IMR-90 (cell line): ENCODE results near the gene MKNK2. TPM values are rescaled to one million over a fixed set of nuclear protein-coding genes. Genes with fewer than 3 reads are reported as not detected.

Experiments
- ATAC-seq: fragments of 200-7000 bp; cut with Tn5 transposase; 2 replicates; pipeline ENCODE4 v1.9.1; 2020; ENCODE audit warnings: low read depth, mild to moderate bottlenecking, moderate library complexity
- BruUV-seq: library from RNA; stranded (reverse); fragments of 400-500 nt; replicated peaks from 2 replicates; lab custom pipeline; 2021; lab: Mats Ljungman, UMichigan
- CTCF ChIA-PET: fragments of 300-600 bp; formaldehyde crosslinking; extraction: SDS; loops from one replicate; lab custom pipeline; 2021; ENCODE audit warnings: antibody characterized with exemption; lab: Yijun Ruan, JAX
- POLR2A ChIA-PET: fragments of 300-600 bp; sonication (Branson Sonifier 250); formaldehyde crosslinking; loops from one replicate; lab custom pipeline; 2022; ENCODE audit warnings: antibody characterized with exemption; ENCODE audit not compliant: unreplicated experiment; lab: Charles Lee
- DNase-seq: peaks from one replicate; pipeline ENCODE4 v3.0.0; 2013
- H2AFZ ChIP-seq: replicated peaks from 2 replicates; pipeline ENCODE3; 2013; ENCODE audit warnings: low read length, mild to moderate bottlenecking; ENCODE audit not compliant: poor library complexity
- H2AK5ac ChIP-seq: 2 replicates; pipeline ENCODE4 v1.6.1; 2013; ENCODE audit warnings: low read depth, low read length, inconsistent platforms
- H2AK9ac ChIP-seq: replicated peaks from 2 replicates; pipeline ENCODE3; 2013; ENCODE audit warnings: mild to moderate bottlenecking, low read depth, low read length, moderate library complexity; ENCODE audit not compliant: poor library complexity
- H2BK120ac ChIP-seq: 2 replicates; pipeline ENCODE4 v1.6.1; 2013; ENCODE audit warnings: low read depth, low read length, inconsistent platforms
- H2BK15ac ChIP-seq: 3 replicates; pipeline ENCODE4 v1.6.1; 2013; ENCODE audit warnings: low read depth, low read length, inconsistent platforms
- H2BK20ac ChIP-seq: 2 replicates; pipeline ENCODE4 v1.6.1; 2013; ENCODE audit warnings: low read depth, mild to moderate bottlenecking, inconsistent platforms, low read length, moderate library complexity
- H2BK5ac ChIP-seq: 2 replicates; pipeline ENCODE4 v1.6.1; 2013; ENCODE audit warnings: mild to moderate bottlenecking, low read depth, low read length, inconsistent platforms; ENCODE audit not compliant: poor library complexity, severe bottlenecking
- H3K14ac ChIP-seq: replicated peaks from 2 replicates; pipeline ENCODE4 v1.6.1; 2013; ENCODE audit warnings: low read depth, low read length, inconsistent platforms
- H3K18ac ChIP-seq: 2 replicates; pipeline ENCODE4 v1.6.1; 2013; ENCODE audit warnings: low read depth, low read length, control low read depth
- H3K23ac ChIP-seq: 2 replicates; pipeline ENCODE4 v1.6.1; 2013; ENCODE audit warnings: low read depth, low read length, inconsistent platforms
- H3K27ac ChIP-seq: 2 replicates; pipeline ENCODE4 v1.5.1; 2013; ENCODE audit warnings: mild to moderate bottlenecking, control low read depth, low read length; ENCODE audit not compliant: insufficient read depth
- H3K27me3 ChIP-seq: 2 replicates; pipeline ENCODE4 v1.6.1; 2013; ENCODE audit warnings: low read length; ENCODE audit not compliant: control insufficient read depth, insufficient read depth
- H3K36me3 ChIP-seq: 2 replicates; pipeline ENCODE4 v1.6.1; 2013; ENCODE audit warnings: low read length, mixed read lengths; ENCODE audit not compliant: control insufficient read depth, insufficient read depth
- H3K4ac ChIP-seq: 2 replicates; pipeline ENCODE4 v1.6.1; 2013; ENCODE audit warnings: low read depth, low read length, inconsistent platforms
- H3K4me1 ChIP-seq: 2 replicates; pipeline ENCODE4 v1.6.1; 2013; ENCODE audit warnings: low read length, mixed read lengths; ENCODE audit not compliant: control insufficient read depth, insufficient read depth
- H3K4me2 ChIP-seq: 2 replicates; pipeline ENCODE4 v1.6.1; 2013; ENCODE audit warnings: low read depth, mild to moderate bottlenecking, control low read depth, low read length, moderate library complexity
- H3K4me3 ChIP-seq: 2 replicates; pipeline ENCODE4 v1.5.1; 2013; ENCODE audit warnings: low read depth, mild to moderate bottlenecking, control low read depth, low read length, moderate library complexity; ENCODE audit not compliant: insufficient read depth
- H3K56ac ChIP-seq: 2 replicates; pipeline ENCODE4 v1.6.1; 2013; ENCODE audit warnings: low read length, inconsistent platforms; ENCODE audit not compliant: insufficient read depth; ENCODE audit errors: extremely low read depth
- H3K79me1 ChIP-seq, 2 experiments: 2 replicates each; pipeline ENCODE4 v1.6.1; 2013; ENCODE audit warnings: low read length in 2 of 2, inconsistent platforms in 1 of 2, low read depth in 1 of 2
- H3K9ac ChIP-seq: 2 replicates; pipeline ENCODE4 v1.6.1; 2013; ENCODE audit warnings: low read depth, low read length, control low read depth
- H3K9me1 ChIP-seq: 2 replicates; pipeline ENCODE4 v1.6.1; 2013; ENCODE audit warnings: low read length, inconsistent platforms; ENCODE audit not compliant: insufficient read depth
- H3K9me3 ChIP-seq: 2 replicates; pipeline ENCODE4 v1.6.1; 2013; ENCODE audit warnings: low read length; ENCODE audit not compliant: control insufficient read depth, insufficient read depth
- H4K20me1 ChIP-seq: 2 replicates; pipeline ENCODE4 v1.6.1; 2013; ENCODE audit warnings: low read length, inconsistent platforms; ENCODE audit not compliant: insufficient read depth
- H4K5ac ChIP-seq: 2 replicates; pipeline ENCODE4 v1.6.1; 2013; ENCODE audit warnings: mild to moderate bottlenecking, low read depth, low read length, control low read depth
- H4K8ac ChIP-seq, 2 experiments: 2 replicates each; pipeline ENCODE4 v1.6.1; 2013; ENCODE audit warnings: low read depth in 2 of 2, low read length in 2 of 2, control low read depth in 1 of 2, inconsistent platforms in 1 of 2
- H4K91ac ChIP-seq: 2 replicates; pipeline ENCODE4 v1.6.1; 2013; ENCODE audit warnings: low read depth, low read length, inconsistent platforms; ENCODE audit not compliant: insufficient read depth
- FOS ChIP-seq: fragments of 150-350 bp; IDR thresholded peaks from 2 replicates; pipeline ENCODE4 v1.6.1; 2016; ENCODE audit warnings: low read depth, low read length
- MAZ ChIP-seq: IDR thresholded peaks from 2 replicates; pipeline ENCODE4 v1.6.1; 2012; ENCODE audit warnings: low read depth, mild to moderate bottlenecking, low read length, improper control_type of control experiment, moderate library complexity, borderline replicate concordance
- RCOR1 ChIP-seq: IDR thresholded peaks from 2 replicates; pipeline ENCODE4 v1.6.1; 2012; ENCODE audit warnings: mild to moderate bottlenecking, low read length, improper control_type of control experiment; ENCODE audit not compliant: insufficient replicate concordance
- USF2 ChIP-seq: fragments of 150-350 bp; IDR thresholded peaks from 2 replicates; pipeline ENCODE4 v1.6.1; 2017; ENCODE audit warnings: mild to moderate bottlenecking, antibody characterized with exemption, low read length, low read depth
- WGBS, 2 experiments: methylation state at CpG; one replicate each; pipeline versions ENCODE4 v1.1.5 to v1.1.7; 2013; ENCODE audit warnings: missing lambda C conversion rate in 2 of 2; ENCODE audit not compliant: insufficient read length in 1 of 2; ENCODE audit errors: extremely low coverage in 2 of 2; 5-methylcytosine and 5-hydroxymethylcytosine counted together
- dilution Hi-C: fragments of 300-500 bp; cut with HindIII; formaldehyde crosslinking; loops from one replicate; pipeline ENCODE4 v1.14.3; 2018; ENCODE audit warnings: low sequenced_read_pairs; ENCODE audit not compliant: unreplicated experiment
- in situ Hi-C: fragments of 300-500 bp; cut with MboI; formaldehyde crosslinking; loops from 3 replicates; pipeline ENCODE4 v1.14.3; 2019; ENCODE audit warnings: low sequenced_read_pairs, inconsistent platforms, mixed read lengths
- intact Hi-C: fragments of 100-400 bp; cut with micrococcal nuclease; formaldehyde crosslinking; loops from 2 replicates; pipeline ENCODE4 v1.10.0; 2022
- polyA plus RNA-seq, 3 experiments: library from polyadenylated mRNA; depleted of rRNA; stranded (reverse); fragments of >200 nt; gene quantifications; 2 replicates each; pipeline ENCODE4 v1.2.3, GENCODE V29; 2012; ENCODE audit warnings: low replicate concordance in 1 of 3
- total RNA-seq: library from RNA; depleted of rRNA; stranded (reverse); fragments of >200 nt; gene quantifications from 2 replicates; pipeline ENCODE4 v1.2.3, GENCODE V29; 2012

Gene MKNK2
- total and polyA plus RNA-seq, 2 of the 4 experiments (the other 2 are of a cell fraction), result 21.9 to 31.8 TPM

- ATAC-seq (peak; percentile 28), DNase-seq (peak; percentile 64)
- peak overlapping the region; percentile 65 for H3K9ac ChIP-seq
- intact Hi-C loops (no loop called here), dilution Hi-C loops (no loop called here), in situ Hi-C loops (no loop called here)
- H2AFZ ChIP-seq, result peak overlapping the region; percentile 95
- peak overlapping the region; percentile 80 for H2BK5ac ChIP-seq
- H3K36me3 ChIP-seq, result no peaks in the 10 kb centered on the region
- no TSS peak for BruUV-seq
- 7% methylated on average over 7 of the region's 22 CpGs; no CpG with 5 or more reads in 1 of the 2 experiments for WGBS, 2 experiments
- ChIA-PET CTCF (no interaction called here), POLR2A (no interaction called here)
- H2BK15ac ChIP-seq, result peak overlapping the region; percentile 87; the same call in 2 of the 3 replicates
- H3K23ac ChIP-seq, result peak overlapping the region; percentile 62
- peaks cover 32% of the 10 kb centered on the region for H3K4me1 ChIP-seq
- no peaks in the 10 kb centered on the region for H4K20me1 ChIP-seq
- peak overlapping the region; percentile 16; the same call in 1 of the 2 replicates for H3K56ac ChIP-seq
- no peak overlapping the region for H3K4me3 ChIP-seq
- peak overlapping the region; percentile 87 to 99 for H4K8ac ChIP-seq
- peak overlapping the region; percentile 81 for H3K18ac ChIP-seq
- peak overlapping the region; percentile 82 for H3K27ac ChIP-seq
- peak overlapping the region; percentile 97 for H2AK5ac ChIP-seq
- H3K9me1 ChIP-seq, result peaks cover 12% of the 10 kb centered on the region
- peak overlapping the region; percentile 65 for H4K5ac ChIP-seq
- peak overlapping the region; percentile 97 for H3K4ac ChIP-seq
- peak overlapping the region; percentile 96 for H4K91ac ChIP-seq
- H2BK120ac ChIP-seq, result peak overlapping the region; percentile 83
- H2BK20ac ChIP-seq, result peak overlapping the region; percentile 74; the same call in 1 of the 2 replicates
- H3K79me1 ChIP-seq, result peaks cover 5 to 36% of the 10 kb centered on the region in 2 experiments; a peak in 3 of 4 replicates
- H3K4me2 ChIP-seq, result peak overlapping the region; percentile 25
- H2AK9ac ChIP-seq, result peak overlapping the region; percentile 48
- H3K14ac ChIP-seq, result peak overlapping the region; percentile 88
- TF ChIP-seq MAZ (peak; percentile 54; the same call in 1 of the 2 replicates), FOS (no peak), USF2 (no peak), RCOR1 (no peak)
- H3K27me3 ChIP-seq, result no peaks in the 10 kb centered on the region
- no peaks in the 10 kb centered on the region for H3K9me3 ChIP-seq
Observed at GRCh38 chr19:2055931-2056836, 5.1 kb upstream of the MKNK2 start.
